Fibroblast of mammary gland (primary cell): Measurements from ENCODE around the gene IFT122.

Source experiments
- DNase-seq: peaks from one replicate; pipeline ENCODE4 v3.0.0-alpha.2; 2010; ENCODE audit warnings: low read depth
- H3K4me3 ChIP-seq: 2 replicates; pipeline ENCODE4 v1.5.1; 2011; ENCODE audit warnings: low read depth, mild to moderate bottlenecking, low read length, moderate library complexity; ENCODE audit not compliant: control insufficient read depth
- CTCF ChIP-seq: conservative IDR thresholded peaks from 2 replicates; pipeline ENCODE4 v1.5.1; 2011; ENCODE audit warnings: low read depth, low read length, inconsistent platforms; ENCODE audit not compliant: control insufficient read depth, insufficient read depth

IFT122 gene

GRCh38 chr3:129448186-129448895 is 8.3 kb downstream of the IFT122 start:
- no peak for TF ChIP-seq CTCF
- H3K4me3 ChIP-seq, result no peak overlapping the region
- no peak for DNase-seq

- DNase-seq, result no peak
- H3K4me3 ChIP-seq, result no peak overlapping the region
- no peak for TF ChIP-seq CTCF
Observed at GRCh38 chr3:129449279-129450115, 9.5 kb downstream of the IFT122 start.

- H3K4me3 ChIP-seq, result no peak overlapping the region
- DNase-seq, result no peak
- no peak for TF ChIP-seq CTCF
Observed at GRCh38 chr3:129453732-129454131, 13.7 kb downstream of the IFT122 start.

- no peak overlapping the region for H3K4me3 ChIP-seq
- DNase-seq, result no peak
- no peak for TF ChIP-seq CTCF
Observed at GRCh38 chr3:129460155-129460554, 20.1 kb downstream of the IFT122 start.

GRCh38 chr3:129460572-129460971 is 20.5 kb downstream of the IFT122 start:
- TF ChIP-seq CTCF, result no peak
- no peak overlapping the region for H3K4me3 ChIP-seq
- DNase-seq, result no peak

- peak; percentile 91 for DNase-seq
- TF ChIP-seq CTCF, result no peak
- H3K4me3 ChIP-seq, result no peak overlapping the region
Observed at GRCh38 chr3:129461022-129461421, 21.0 kb downstream of the IFT122 start.
